Hepatocyte (in vitro differentiated cells): Measurements from ENCODE around the gene FEZ2.

Source experiments
- CTCF ChIP-seq: fragments of 200-600 bp; sonication (generic); IDR thresholded peaks from 2 replicates; pipeline ENCODE4 v1.5.1; 2016; ENCODE audit warnings: antibody characterized with exemption, mild to moderate bottlenecking; ENCODE audit not compliant: poor library complexity
- EZH2 ChIP-seq: fragments of 200-600 bp; sonication (generic); IDR thresholded peaks from 2 replicates; pipeline ENCODE4 v1.6.1; 2016; ENCODE audit warnings: antibody characterized with exemption, mild to moderate bottlenecking, borderline replicate concordance
- EZH2phosphoT487 ChIP-seq: fragments of 200-600 bp; sonication (generic); IDR thresholded peaks from one replicate; pipeline ENCODE4 v1.6.1; 2018; ENCODE audit warnings: antibody characterized with exemption, mild to moderate bottlenecking, low read depth, moderate library complexity; ENCODE audit not compliant: unreplicated experiment, severe bottlenecking

GRCh38 chr2:36523153-36523552 is 74.8 kb downstream of the FEZ2 start:
- TF ChIP-seq CTCF (no peak), EZH2phosphoT487 (no peak), EZH2 (no peak)
